OCI-M1 (cell line): ENCODE measurements around the gene FGD3.
A peak's percentile ranks its signal among the peaks of the same experiment; 100 is the strongest.

Source experiments
- DNase-seq: peaks from one replicate; lab custom pipeline; 2025; lab: John Stamatoyannopoulos, UW

The FGD3 gene

GRCh38 chr9:93077367-93077766, 130.0 kb downstream of the FGD3 start:
- DNase-seq = no peak

DNA sequence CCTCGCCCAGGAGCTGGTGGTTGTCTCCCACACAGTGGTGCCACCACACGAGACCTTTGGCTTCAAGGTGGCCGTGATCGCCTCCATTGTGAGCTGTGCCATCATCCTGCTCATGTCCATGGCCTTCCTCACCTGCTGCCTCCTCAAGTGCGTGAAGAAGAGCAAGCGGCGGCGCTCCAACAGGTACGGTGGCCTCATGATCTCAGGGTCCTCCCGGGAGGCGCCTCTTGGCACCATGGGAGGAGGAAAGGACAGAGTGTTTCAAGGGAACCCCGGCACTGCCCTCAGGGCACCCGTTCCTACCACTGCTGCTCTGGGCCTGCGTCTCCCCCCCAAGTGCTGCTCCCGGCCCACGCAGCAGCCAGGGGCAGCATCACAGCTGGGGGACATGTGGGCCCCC, 130.5 kb downstream of the FGD3 start:
- DNase-seq = no peak

GRCh38 chr9:93079371-93079770, 132.0 kb downstream of the FGD3 start:
- DNase-seq = no peak

- no peak for DNase-seq
Measured at GRCh38 chr9:93080406-93080805, 133.1 kb downstream of the FGD3 start.

DNA sequence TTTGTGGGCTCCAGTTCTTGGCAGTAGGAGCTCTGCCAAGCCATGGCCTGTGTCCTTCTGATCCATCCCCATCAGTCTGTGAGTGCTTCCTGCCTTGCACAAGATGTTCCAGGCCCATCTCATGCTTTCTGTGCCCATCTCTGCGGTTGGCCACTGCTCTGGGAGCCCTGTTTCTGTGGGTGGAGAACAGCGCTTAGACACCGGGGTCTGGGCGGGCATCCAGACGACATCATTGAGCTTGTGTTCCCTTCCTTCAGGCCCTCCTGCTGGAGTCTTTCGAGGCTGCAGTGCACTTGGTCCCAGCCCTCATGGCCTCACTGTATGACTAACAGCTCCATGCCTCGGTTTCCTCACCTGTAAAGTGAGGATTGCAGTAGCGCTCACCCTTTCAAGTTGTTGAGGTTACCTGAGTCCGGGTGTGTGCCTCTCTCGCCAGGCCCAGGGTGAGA, 133.8 kb downstream of the FGD3 start:
- DNase-seq = no peak

DNA sequence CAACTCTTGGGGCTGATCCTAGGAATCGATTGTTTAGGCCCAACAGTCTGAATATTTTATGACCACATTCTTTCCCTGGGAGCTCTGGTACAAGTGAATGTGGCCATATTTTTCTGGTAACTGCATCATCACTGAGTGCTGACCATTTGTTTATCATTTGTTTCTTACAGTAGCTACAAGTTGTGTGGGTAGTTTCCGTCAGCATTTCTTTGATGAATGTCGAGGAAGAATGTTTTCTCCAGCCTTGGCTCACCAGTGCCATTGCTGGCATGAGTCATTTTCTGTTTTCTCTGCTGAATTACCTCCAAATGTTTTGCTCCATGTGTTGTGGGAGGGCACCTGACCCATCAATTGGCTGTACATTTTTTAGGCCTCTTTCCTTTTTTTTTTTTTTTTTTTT, 134.6 kb downstream of the FGD3 start:
- no peak for DNase-seq

DNA sequence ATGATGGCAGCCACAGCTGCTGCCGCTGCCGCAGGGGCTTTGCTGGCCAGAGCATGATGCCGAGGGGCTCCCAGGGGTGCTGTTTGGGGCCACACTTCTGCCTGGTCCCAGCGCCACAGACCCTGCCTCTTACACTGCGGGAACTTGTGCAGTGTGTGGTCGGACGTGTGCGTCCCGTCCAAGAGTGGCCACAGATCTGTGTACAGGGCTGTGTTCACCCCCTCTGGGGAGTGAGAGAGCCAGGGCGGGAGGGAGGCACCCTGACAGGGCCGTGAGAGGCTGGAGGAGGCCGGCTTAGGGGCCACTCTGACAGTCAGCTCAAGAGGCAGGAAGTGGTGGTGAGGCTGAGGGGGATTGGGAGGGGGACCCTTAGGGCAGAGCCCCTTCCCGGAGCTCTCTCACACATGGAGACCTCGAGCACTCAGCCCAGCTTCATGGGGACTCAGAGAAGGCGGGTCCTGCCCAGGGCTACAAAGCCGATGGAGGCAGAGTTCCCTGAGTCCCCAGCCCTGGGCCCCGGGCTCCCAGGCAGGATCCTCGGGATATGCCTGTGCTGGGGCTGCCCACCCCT, 135.6 kb downstream of the FGD3 start:
- no peak for DNase-seq

DNA sequence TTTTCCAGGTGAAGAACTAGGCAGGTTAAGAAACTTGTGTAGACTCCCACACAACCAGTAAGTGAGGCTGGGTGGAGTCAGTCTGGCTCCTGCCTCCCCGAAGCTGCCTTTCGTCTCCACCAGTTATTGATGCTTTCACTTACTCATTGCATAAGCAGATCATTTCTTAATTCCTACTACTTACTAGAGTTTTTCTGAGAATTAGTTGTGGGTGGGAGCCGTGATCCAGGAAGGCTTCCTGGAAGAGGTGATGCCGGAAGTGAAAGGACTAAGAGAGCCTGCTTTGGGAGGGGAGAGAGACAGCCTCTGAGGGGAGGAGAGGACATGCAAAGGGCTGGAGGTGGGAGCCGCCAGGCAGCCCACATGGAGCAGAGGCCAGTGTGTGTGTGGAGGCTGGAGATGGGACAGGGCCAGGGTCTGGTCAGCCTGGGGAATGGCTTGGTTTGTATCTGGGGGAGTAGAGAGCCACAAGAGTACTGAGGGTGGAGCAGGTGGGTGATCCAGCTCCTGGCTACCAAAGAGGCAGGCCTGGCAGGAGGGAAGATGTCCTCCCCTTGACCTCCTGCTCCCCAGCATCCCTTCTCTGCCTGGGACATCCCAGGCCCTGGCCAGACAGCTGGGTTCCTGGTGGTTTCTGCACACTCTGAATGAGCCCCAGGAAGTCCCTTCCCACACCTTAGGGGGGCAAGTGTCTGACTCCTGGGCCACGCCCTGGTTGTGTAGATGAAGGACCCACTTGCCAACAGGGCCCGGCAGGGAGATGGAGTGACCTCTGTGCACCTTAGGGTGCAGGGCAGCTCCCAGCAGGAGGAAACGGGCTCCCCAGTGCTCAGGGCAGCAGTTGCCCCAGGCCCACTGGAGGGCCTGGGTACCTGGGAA, 136.5 kb downstream of the FGD3 start:
- peak; percentile 83 for DNase-seq

GRCh38 chr9:93084471-93084881, 137.2 kb downstream of the FGD3 start:
- DNase-seq = no peak

GRCh38 chr9:93085676-93086075, 138.4 kb downstream of the FGD3 start:
- DNase-seq = no peak
